HepG2 (cell line): ENCODE data around the gene OFD1. TPM values are rescaled to one million over a fixed set of nuclear protein-coding genes. Genes with fewer than 3 reads are reported as not detected.

Experiments used
- ATAC-seq: fragments of 200-7000 bp; cut with Tn5 transposase; 3 replicates; pipeline ENCODE4 v1.9.1; 2020; ENCODE audit warnings: mild to moderate bottlenecking, moderate library complexity
- BruUV-seq: library from RNA; stranded (reverse); fragments of 400-500 nt; replicated peaks from 2 replicates; lab custom pipeline; 2021; lab: Mats Ljungman, UMichigan
- CTCF ChIA-PET: fragments of 300-600 bp; formaldehyde crosslinking; extraction: SDS; loops from one replicate; lab custom pipeline; 2021; ENCODE audit warnings: low total read pairs, inconsistent platforms, low intra/inter-chr PET ratio; lab: Yijun Ruan, JAX
- POLR2A ChIA-PET: fragments of 350-600 bp; sonication (Branson Sonifier 250); formaldehyde crosslinking; loops from one replicate; lab custom pipeline; 2020; ENCODE audit warnings: antibody characterized with exemption, inconsistent platforms; lab: Yijun Ruan, JAX
- DNase-seq: peaks from one replicate; pipeline ENCODE4 v3.0.0-alpha.2; 2015; ENCODE audit warnings: low spot score
- FAIRE-seq: peaks from 3 replicates; lab custom pipeline; 2011; peaks lifted over from hg19 to GRCh38; lab: Jason Lieb, UNC
- H2AFZ ChIP-seq: one replicate; pipeline ENCODE4 v1.6.1; 2011; ENCODE audit warnings: low read length, inconsistent platforms
- H3K27ac ChIP-seq: fragments of 300-600 bp; 3 replicates; pipeline ENCODE4 v1.8.0; 2011; ENCODE audit warnings: mixed run types, mild to moderate bottlenecking, mixed read lengths, low read length, inconsistent platforms; ENCODE audit not compliant: insufficient read depth; ENCODE audit errors: extremely low read length
- H3K27me3 ChIP-seq, 2 experiments: fragments of 200-600 bp in 1 of 2; 2 replicates in 1 of 2; 3 replicates in 1 of 2; pipeline versions ENCODE4 v1.6.0 to v1.8.0; 2011; ENCODE audit warnings: low read length in 2 of 2, mild to moderate bottlenecking in 2 of 2, moderate library complexity in 2 of 2, inconsistent platforms in 1 of 2; ENCODE audit not compliant: insufficient read depth in 2 of 2, control insufficient read depth in 1 of 2
- H3K36me3 ChIP-seq, 2 experiments: fragments of 200-600 bp in 1 of 2; replicated peaks in 1 of 2; 2 replicates in 1 of 2; 3 replicates in 1 of 2; pipeline versions ENCODE4 v1.5.1 to v1.8.0; 2011; ENCODE audit warnings: low read length in 2 of 2, inconsistent platforms in 1 of 2; ENCODE audit not compliant: insufficient read depth in 2 of 2, control insufficient read depth in 1 of 2
- H3K4me1 ChIP-seq: 2 replicates; pipeline ENCODE4 v1.5.1; 2012; ENCODE audit warnings: low read length, inconsistent platforms; ENCODE audit not compliant: insufficient read depth
- H3K4me2 ChIP-seq: 2 replicates; pipeline ENCODE4 v1.6.0; 2011; ENCODE audit warnings: low read depth, low read length, inconsistent platforms
- H3K4me3 ChIP-seq, 3 experiments: fragments of 200-600 bp in 1 of 3; sonication (generic), shearing (Covaris generic) in 1 of 3; replicated peaks in 1 of 3; 2 replicates each; pipeline ENCODE4 v1.5.1; 2011 to 2016; ENCODE audit warnings: low read length in 3 of 3, inconsistent platforms in 2 of 3, low read depth in 2 of 3, mild to moderate bottlenecking in 2 of 3, control low read depth in 1 of 3, mixed read lengths in 1 of 3; ENCODE audit not compliant: insufficient read depth in 1 of 3
- H3K79me2 ChIP-seq: one replicate; pipeline ENCODE4 v1.6.1; 2011; ENCODE audit warnings: low read length, inconsistent platforms; ENCODE audit not compliant: insufficient read depth
- H3K9ac ChIP-seq: 2 replicates; pipeline ENCODE4 v1.6.0; 2011; ENCODE audit warnings: mild to moderate bottlenecking, low read depth, low read length, inconsistent platforms; ENCODE audit not compliant: insufficient read depth
- H3K9me3 ChIP-seq: 2 replicates; pipeline ENCODE4 v1.5.1; 2012; ENCODE audit warnings: mild to moderate bottlenecking, low read length
- H4K20me1 ChIP-seq: 2 replicates; pipeline ENCODE4 v1.6.0; 2011; ENCODE audit warnings: inconsistent platforms, mild to moderate bottlenecking, low read length, moderate library complexity; ENCODE audit not compliant: insufficient read depth
- ATAD3A ChIP-seq: sonication (generic); formaldehyde crosslinking; IDR thresholded peaks from 2 replicates; pipeline ENCODE4 v1.4.0; 2020; ENCODE audit warnings: missing genetic modification reagents
- CCDC6 ChIP-seq: sonication (generic); formaldehyde crosslinking; IDR thresholded peaks from 2 replicates; pipeline ENCODE4 v1.8.1; 2022; ENCODE audit warnings: mild to moderate bottlenecking, missing genetic modification reagents, moderate library complexity
- HOXA7 ChIP-seq: sonication (generic); formaldehyde crosslinking; IDR thresholded peaks from 2 replicates; pipeline ENCODE4 v1.8.1; 2022; ENCODE audit warnings: mild to moderate bottlenecking, missing genetic modification reagents, moderate library complexity
- HOXA9 ChIP-seq: sonication (generic); formaldehyde crosslinking; IDR thresholded peaks from 2 replicates; pipeline ENCODE4 v1.8.1; 2022; ENCODE audit warnings: missing genetic modification reagents, mild to moderate bottlenecking, moderate library complexity, borderline replicate concordance
- MAZ ChIP-seq, 2 experiments: sonication (generic) in 1 of 2; formaldehyde crosslinking in 1 of 2; IDR thresholded peaks; 2 replicates each; pipeline versions ENCODE4 v1.5.0 to v1.6.1; 2012 to 2020; ENCODE audit warnings: low read depth in 2 of 2, mild to moderate bottlenecking in 2 of 2, borderline replicate concordance in 1 of 2, improper control_type of control experiment in 1 of 2, low read length in 1 of 2, missing genetic modification reagents in 1 of 2, moderate library complexity in 1 of 2
- MLLT10 ChIP-seq: sonication (generic); formaldehyde crosslinking; IDR thresholded peaks from 2 replicates; pipeline ENCODE4 v1.4.0; 2020; ENCODE audit warnings: missing genetic modification reagents
- NFYB ChIP-seq: sonication (generic); formaldehyde crosslinking; IDR thresholded peaks from 2 replicates; pipeline ENCODE4 v1.4.0; 2020; ENCODE audit warnings: missing genetic modification reagents
- ONECUT2 ChIP-seq: sonication (generic); formaldehyde crosslinking; IDR thresholded peaks from 2 replicates; pipeline ENCODE4 v1.4.0; 2020; ENCODE audit warnings: missing genetic modification reagents
- RAD21 ChIP-seq: fragments of 450-650 bp; formaldehyde crosslinking; IDR thresholded peaks from 2 replicates; pipeline ENCODE4 v1.5.0; 2020; ENCODE audit warnings: mild to moderate bottlenecking
- SIX4 ChIP-seq: sonication (generic); formaldehyde crosslinking; IDR thresholded peaks from 2 replicates; pipeline ENCODE4 v1.4.0; 2020; ENCODE audit warnings: missing genetic modification reagents
- SPEN ChIP-seq: sonication (generic); formaldehyde crosslinking; IDR thresholded peaks from 2 replicates; pipeline ENCODE4 v1.5.1; 2020; ENCODE audit warnings: low read depth, mild to moderate bottlenecking, missing genetic modification reagents
- TSC22D2 ChIP-seq: sonication (generic); formaldehyde crosslinking; IDR thresholded peaks from 2 replicates; pipeline ENCODE4 v1.5.1; 2020; ENCODE audit warnings: missing genetic modification reagents, mild to moderate bottlenecking, borderline replicate concordance
- ZBTB8A ChIP-seq: sonication (generic); formaldehyde crosslinking; IDR thresholded peaks from 2 replicates; pipeline ENCODE4 v1.4.0; 2020; ENCODE audit warnings: mild to moderate bottlenecking, low read depth, missing genetic modification reagents, borderline replicate concordance
- ZFP82 ChIP-seq: sonication (generic); formaldehyde crosslinking; IDR thresholded peaks from 2 replicates; pipeline ENCODE4 v1.5.1; 2020; ENCODE audit warnings: mild to moderate bottlenecking, missing genetic modification reagents, borderline replicate concordance
- ZFY ChIP-seq: sonication (generic); formaldehyde crosslinking; IDR thresholded peaks from 2 replicates; pipeline ENCODE4 v1.4.0; 2020; ENCODE audit warnings: missing genetic modification reagents
- ZNF383 ChIP-seq: sonication (generic); formaldehyde crosslinking; IDR thresholded peaks from 2 replicates; pipeline ENCODE4 v1.4.0; 2020; ENCODE audit warnings: missing genetic modification reagents, mild to moderate bottlenecking, borderline replicate concordance
- ZNF430 ChIP-seq: sonication (generic); formaldehyde crosslinking; IDR thresholded peaks from 2 replicates; pipeline ENCODE4 v1.9.0; 2021; ENCODE audit warnings: mild to moderate bottlenecking, missing genetic modification reagents
- ZNF614 ChIP-seq: IDR thresholded peaks from 2 replicates; pipeline ENCODE4 v1.6.1; 2018; ENCODE audit warnings: missing biosample characterization, missing genetic modification reagents, inconsistent platforms, borderline replicate concordance
- WGBS: methylation state at CpG from one replicate; pipeline ENCODE4 v1.1.6; 2017; ENCODE audit warnings: low lambda C conversion rate; 5-methylcytosine and 5-hydroxymethylcytosine counted together
- in situ Hi-C: cut with HindIII; loops from 2 replicates; pipeline ENCODE4 v1.10.0; 2017; ENCODE audit warnings: low pct_unique_long_range_greater_than_20kb; ENCODE audit not compliant: extremely low pct_ligation_motif_present
- intact Hi-C: fragments of 100-400 bp; cut with micrococcal nuclease; formaldehyde crosslinking; loops from one replicate; pipeline ENCODE4 v1.10.0; 2022; ENCODE audit not compliant: unreplicated experiment
- polyA plus RNA-seq, 8 experiments: library from polyadenylated mRNA; depleted of rRNA in 3 of 8; stranded (reverse) in 7 of 8; unstranded in 1 of 8; fragments of >200 nt; fragmentation: Illumina TruSeq in 4 of 8; extraction: Trizol in 4 of 8; gene quantifications; 2 replicates each; pipeline versions ENCODE4 v1.2.1 to v1.2.3, GENCODE V29; 2011 to 2016; ENCODE audit warnings: low read depth in 4 of 8, missing spikeins in 1 of 8, mixed read lengths in 1 of 8; ENCODE audit not compliant: insufficient read depth in 1 of 8
- total RNA-seq, 5 experiments: library from RNA; depleted of rRNA; stranded (reverse); fragments of >200 nt; fragmentation: Illumina TruSeq; extraction: Trizol; gene quantifications; 2 replicates each; pipeline ENCODE4 v1.2.3, GENCODE V29; 2016; ENCODE audit warnings: low read depth in 1 of 5

OFD1 gene
- total and polyA plus RNA-seq, 2 of the 13 experiments (the other 11 are each of a cell fraction or from before 2014, with no cell fraction given) = 14.9 to 16.4 TPM

DNA sequence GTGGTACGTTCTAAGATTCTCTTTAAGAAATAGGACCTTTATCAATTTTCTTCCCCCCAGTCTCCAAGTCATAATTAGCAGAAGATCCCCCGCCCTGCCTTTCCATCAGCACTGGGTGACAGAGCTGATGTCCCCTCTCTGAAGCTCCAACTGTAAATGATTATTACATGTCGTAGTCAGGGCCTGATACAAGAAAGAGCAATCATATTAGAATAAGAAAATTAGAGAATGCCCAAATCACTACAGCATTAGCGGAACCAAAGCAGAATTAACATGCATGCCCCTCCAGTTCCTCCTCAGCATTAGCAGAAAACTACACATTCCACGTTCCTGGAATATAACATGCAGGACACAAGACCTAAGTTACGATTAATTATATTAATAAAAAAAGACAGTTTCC, 81.6 kb downstream of the OFD1 start:
- ATAC-seq (no peak), DNase-seq (no peak), FAIRE-seq (no peak)
- TF ChIP-seq SPEN (CRISPR knock-in tag) (no peak), NFYB (CRISPR knock-in tag) (no peak), ZFP82 (CRISPR knock-in tag) (no peak), SIX4 (CRISPR knock-in tag) (no peak), CCDC6 (CRISPR knock-in tag) (no peak), ZNF383 (CRISPR knock-in tag) (no peak), ZNF430 (CRISPR knock-in tag) (no peak), ONECUT2 (CRISPR knock-in tag) (no peak), RAD21 (no peak), HOXA7 (no peak), TSC22D2 (CRISPR knock-in tag) (no peak), ZNF614 (CRISPR knock-in tag) (no peak), MAZ (IDR thresholded peaks at IDR 0.05; ENCODE audit: borderline replicate concordance, low read depth, low read length) (no peak), MAZ (CRISPR knock-in tag; IDR thresholded peaks at IDR 0.05; ENCODE audit: low read depth) (no peak), ZFY (CRISPR knock-in tag) (no peak), MLLT10 (CRISPR knock-in tag) (no peak), HOXA9 (CRISPR knock-in tag) (no peak), ATAD3A (CRISPR knock-in tag) (no peak), ZBTB8A (CRISPR knock-in tag) (no peak)
- H3K79me2 ChIP-seq = no peaks in the 10 kb centered on the region
- H4K20me1 ChIP-seq = no peaks in the 10 kb centered on the region
- ChIA-PET POLR2A (no interaction called here), CTCF (no interaction called here)
- no peak overlapping the region for H3K4me2 ChIP-seq
- intact Hi-C loops (no loop called here), in situ Hi-C loops (no loop called here)
- H3K4me3 ChIP-seq = no peak overlapping the region
- H3K36me3 ChIP-seq = no peaks in the 10 kb centered on the region
- H3K9me3 ChIP-seq = no peaks in the 10 kb centered on the region
- no peaks in the 10 kb centered on the region for H3K4me1 ChIP-seq
- H2AFZ ChIP-seq = no peak overlapping the region
- BruUV-seq = no TSS peak
- H3K9ac ChIP-seq = no peak overlapping the region
- 33% methylated on average over 6 of the region's 6 CpGs for WGBS
- H3K27me3 ChIP-seq = peaks cover 0 to 2% of the 10 kb centered on the region in 2 experiments; a peak in 1 of 5 replicates
- no peak overlapping the region for H3K27ac ChIP-seq
